ENCODE measurements around the gene CC2D2B. TPM values are rescaled to one million over a fixed set of nuclear protein-coding genes. Genes with fewer than 3 reads are reported as not detected.
"Not testable (repeated sequence)": the region's sequence is repeated elsewhere in the genome, so short reads cannot be mapped to it uniquely, and the experiment has no call there.

Gene CC2D2B
- total RNA-seq, 1 donor from 2014 or later, result 0.30 TPM

DNA sequence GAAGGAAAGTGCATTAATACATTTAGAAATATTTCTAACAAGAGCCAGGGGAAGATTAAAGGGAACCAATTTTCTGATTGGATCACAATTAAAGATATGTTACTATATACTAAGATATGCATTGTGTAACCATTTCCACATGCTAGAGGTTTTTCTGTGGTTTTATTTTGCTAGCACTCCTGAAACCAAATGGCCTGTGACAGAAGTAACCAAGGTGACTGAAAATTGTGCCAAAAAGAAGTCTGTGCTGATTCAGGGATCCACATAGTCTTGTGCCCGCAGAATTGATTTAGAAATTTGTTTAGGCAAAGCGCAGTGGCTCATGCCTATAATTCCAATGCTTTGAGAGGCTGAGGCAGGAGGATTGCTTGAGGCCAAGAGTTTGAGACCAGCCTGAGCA is 1.8 kb downstream of the CC2D2B start:
- Mint-ChIP-seq H3K4me3 (ENCODE audit: unreplicated experiment) (no peak overlapping the region), H3K9me3 (ENCODE audit: low read depth) (no peaks in the 10 kb centered on the region), H3K4me1 (ENCODE audit: low read depth) (peaks cover 16% of the 10 kb centered on the region), H3K27me3 (ENCODE audit: low read depth) (peaks cover 27% of the 10 kb centered on the region), H3K27ac (ENCODE audit: unreplicated experiment) (no peak overlapping the region), H3K36me3 (ENCODE audit: low read depth) (peaks cover 1% of the 10 kb centered on the region)
- DNase-seq (ENCODE audit: low spot score), result no peak
- TF ChIP-seq, protein P1, sequence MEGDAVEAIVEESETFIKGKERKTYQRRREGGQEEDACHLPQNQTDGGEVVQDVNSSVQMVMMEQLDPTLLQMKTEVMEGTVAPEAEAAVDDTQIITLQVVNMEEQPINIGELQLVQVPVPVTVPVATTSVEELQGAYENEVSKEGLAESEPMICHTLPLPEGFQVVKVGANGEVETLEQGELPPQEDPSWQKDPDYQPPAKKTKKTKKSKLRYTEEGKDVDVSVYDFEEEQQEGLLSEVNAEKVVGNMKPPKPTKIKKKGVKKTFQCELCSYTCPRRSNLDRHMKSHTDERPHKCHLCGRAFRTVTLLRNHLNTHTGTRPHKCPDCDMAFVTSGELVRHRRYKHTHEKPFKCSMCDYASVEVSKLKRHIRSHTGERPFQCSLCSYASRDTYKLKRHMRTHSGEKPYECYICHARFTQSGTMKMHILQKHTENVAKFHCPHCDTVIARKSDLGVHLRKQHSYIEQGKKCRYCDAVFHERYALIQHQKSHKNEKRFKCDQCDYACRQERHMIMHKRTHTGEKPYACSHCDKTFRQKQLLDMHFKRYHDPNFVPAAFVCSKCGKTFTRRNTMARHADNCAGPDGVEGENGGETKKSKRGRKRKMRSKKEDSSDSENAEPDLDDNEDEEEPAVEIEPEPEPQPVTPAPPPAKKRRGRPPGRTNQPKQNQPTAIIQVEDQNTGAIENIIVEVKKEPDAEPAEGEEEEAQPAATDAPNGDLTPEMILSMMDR (IDR thresholded peaks at IDR 0.05), result no peak

DNA sequence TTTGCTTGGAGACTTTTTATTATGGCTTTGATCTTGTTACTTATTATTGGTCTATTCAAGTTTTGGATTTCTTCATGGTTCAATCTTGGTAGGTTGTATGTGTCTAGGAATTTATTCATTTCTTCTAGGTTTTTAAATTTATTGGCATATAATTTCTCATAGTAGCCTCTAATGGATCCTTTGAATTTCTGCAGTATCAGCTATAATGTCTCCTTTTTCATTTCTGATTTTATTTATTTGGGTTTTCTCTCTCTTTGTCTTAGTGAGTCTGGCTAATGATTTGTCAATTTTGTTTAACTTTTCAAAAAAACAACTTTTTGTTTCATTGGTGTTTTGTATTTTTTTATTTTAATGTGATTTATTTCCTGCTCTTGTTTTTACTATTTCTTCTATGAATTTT is 8.3 kb downstream of the CC2D2B start:
- H3K27me3 Mint-ChIP-seq (ENCODE audit: low read depth), result peaks cover 52% of the 10 kb centered on the region
- not testable (repeated sequence) for H3K36me3 Mint-ChIP-seq (ENCODE audit: low read depth); H3K4me1 Mint-ChIP-seq (ENCODE audit: low read depth); H3K27ac Mint-ChIP-seq (ENCODE audit: unreplicated experiment); H3K9me3 Mint-ChIP-seq (ENCODE audit: low read depth); DNase-seq (ENCODE audit: low spot score); H3K4me3 Mint-ChIP-seq (ENCODE audit: unreplicated experiment)

DNA sequence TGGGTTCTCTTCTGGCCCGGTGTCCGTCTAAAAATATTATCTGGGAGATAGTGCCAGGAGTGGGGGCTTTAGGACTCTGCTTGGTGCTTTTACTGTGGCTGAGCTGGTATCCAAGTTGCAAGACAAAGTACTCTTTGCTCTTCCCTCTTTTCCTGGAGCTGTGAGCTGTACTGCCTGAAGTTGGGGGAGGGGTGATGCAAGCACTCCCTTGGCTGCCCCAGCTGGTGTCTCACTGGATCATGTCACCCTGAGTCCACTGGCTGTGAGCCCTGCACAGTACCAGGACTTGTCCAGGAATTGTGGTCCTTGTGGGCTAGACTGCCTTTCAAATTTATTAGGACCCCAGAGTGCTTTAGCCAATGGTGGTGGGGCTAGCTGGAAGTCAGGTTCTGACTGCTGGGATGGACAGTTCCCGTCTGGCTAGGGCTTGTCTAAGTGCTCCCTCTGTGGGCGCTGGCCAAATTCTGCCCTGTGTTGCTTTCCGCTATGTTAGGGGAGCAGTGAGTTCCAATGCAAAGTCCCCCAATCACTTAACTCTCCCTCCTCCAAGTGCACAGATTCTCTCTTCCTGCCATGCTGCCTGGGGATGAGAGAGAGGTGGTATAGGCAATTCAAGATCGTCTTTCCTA is 13.1 kb downstream of the CC2D2B start:
- no peaks in the 10 kb centered on the region for H3K9me3 Mint-ChIP-seq (ENCODE audit: low read depth)
- H3K4me1 Mint-ChIP-seq (ENCODE audit: low read depth), result no peaks in the 10 kb centered on the region
- no peak for DNase-seq (ENCODE audit: low spot score)
- no peaks in the 10 kb centered on the region for H3K36me3 Mint-ChIP-seq (ENCODE audit: low read depth)
- TF ChIP-seq, protein P1 (IDR thresholded peaks at IDR 0.05), result no peak
- H3K4me3 Mint-ChIP-seq (ENCODE audit: unreplicated experiment), result no peak overlapping the region
- H3K27me3 Mint-ChIP-seq (ENCODE audit: low read depth), result peaks cover 22% of the 10 kb centered on the region
- no peak overlapping the region for H3K27ac Mint-ChIP-seq (ENCODE audit: unreplicated experiment)

DNA sequence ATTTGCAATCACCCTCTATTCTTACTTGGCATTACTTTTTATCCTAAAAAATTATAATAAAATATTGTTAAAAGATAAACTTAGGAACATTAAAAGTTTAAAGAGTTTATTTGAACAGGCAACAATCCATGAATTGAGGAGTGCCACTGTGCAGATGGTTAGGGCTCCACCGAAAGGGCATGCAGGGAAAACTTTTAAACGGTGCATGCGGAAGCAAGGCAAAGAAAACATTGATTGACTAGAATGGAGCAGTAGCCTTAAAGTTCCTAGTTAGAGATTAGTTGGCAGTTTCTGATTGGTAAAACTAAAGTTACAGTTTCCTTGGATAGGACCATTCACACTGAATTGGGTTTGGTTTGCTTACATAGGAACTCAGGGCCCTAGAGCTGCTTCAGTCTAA is 17.3 kb downstream of the CC2D2B start:
- TF ChIP-seq, protein P1 (IDR thresholded peaks at IDR 0.05), result no peak
- Mint-ChIP-seq H3K9me3 (ENCODE audit: low read depth) (no peaks in the 10 kb centered on the region), H3K27ac (ENCODE audit: unreplicated experiment) (no peak overlapping the region), H3K36me3 (ENCODE audit: low read depth) (peaks cover 1% of the 10 kb centered on the region), H3K4me1 (ENCODE audit: low read depth) (no peaks in the 10 kb centered on the region), H3K4me3 (ENCODE audit: unreplicated experiment) (no peak overlapping the region), H3K27me3 (ENCODE audit: low read depth) (peaks cover 14% of the 10 kb centered on the region)
- DNase-seq (ENCODE audit: low spot score), result no peak

DNA sequence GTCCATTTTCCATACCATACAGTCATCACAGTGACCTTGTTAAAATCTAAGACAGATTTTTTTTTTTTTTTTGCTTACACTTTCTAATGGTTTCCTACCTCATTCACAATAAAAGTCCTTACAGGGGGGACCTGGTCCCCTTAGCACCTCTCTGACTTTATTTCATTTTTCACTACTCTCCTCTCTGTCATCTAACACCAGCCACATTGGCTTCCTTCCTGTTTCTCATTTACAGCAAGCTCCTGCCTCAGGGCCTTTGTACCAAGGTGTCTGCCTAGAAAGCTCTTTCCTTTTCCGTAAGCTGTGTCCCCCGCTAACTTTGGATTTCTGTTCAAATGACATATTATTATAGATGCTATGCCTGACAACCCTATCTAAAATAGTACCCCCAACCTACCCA is 27.7 kb downstream of the CC2D2B start:
- Mint-ChIP-seq H3K36me3 (ENCODE audit: low read depth) (peaks cover 1% of the 10 kb centered on the region), H3K4me3 (ENCODE audit: unreplicated experiment) (no peak overlapping the region), H3K9me3 (ENCODE audit: low read depth) (peaks cover 27% of the 10 kb centered on the region), H3K27ac (ENCODE audit: unreplicated experiment) (no peak overlapping the region), H3K27me3 (ENCODE audit: low read depth) (peaks cover 8% of the 10 kb centered on the region), H3K4me1 (ENCODE audit: low read depth) (no peaks in the 10 kb centered on the region)
- TF ChIP-seq, protein P1 (IDR thresholded peaks at IDR 0.05), result no peak
- no peak for DNase-seq (ENCODE audit: low spot score)

DNA sequence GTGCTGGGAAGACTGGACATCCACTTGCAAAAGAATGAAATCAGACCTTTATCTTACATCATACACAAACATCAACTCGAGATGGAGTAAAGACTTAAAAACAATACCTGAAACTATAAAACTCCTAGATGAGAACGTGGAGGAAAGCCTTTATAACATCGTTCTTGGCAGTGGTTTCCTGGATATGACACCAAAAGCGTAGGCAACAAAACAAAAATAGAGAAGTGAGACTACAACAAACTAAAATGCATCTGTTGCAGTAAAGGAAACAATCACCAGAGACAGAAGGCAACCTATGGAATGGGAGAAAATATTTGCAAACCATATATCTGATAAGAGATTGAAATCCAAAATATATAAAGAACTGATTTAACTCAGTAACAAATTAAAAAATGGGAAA is 33.3 kb downstream of the CC2D2B start:
- Mint-ChIP-seq H3K9me3 (ENCODE audit: low read depth) (peaks cover 12% of the 10 kb centered on the region), H3K4me1 (ENCODE audit: low read depth) (no peaks in the 10 kb centered on the region)
- DNase-seq (ENCODE audit: low spot score), result no peak

More for the DNA sequence above, 33.3 kb downstream of the CC2D2B start:
- H3K27me3 Mint-ChIP-seq (ENCODE audit: low read depth), result peaks cover 14% of the 10 kb centered on the region
- TF ChIP-seq, protein P1 (IDR thresholded peaks at IDR 0.05), result no peak
- H3K27ac Mint-ChIP-seq (ENCODE audit: unreplicated experiment), result no peak overlapping the region
- H3K36me3 Mint-ChIP-seq (ENCODE audit: low read depth), result peaks cover 2% of the 10 kb centered on the region
- H3K4me3 Mint-ChIP-seq (ENCODE audit: unreplicated experiment), result no peak overlapping the region

Data from chondrocyte (in vitro differentiated cells).